GM19452 (cell line): ENCODE results near the gene C2orf74.
"Not testable (repeated sequence)": the region's sequence is repeated elsewhere in the genome, so short reads cannot be mapped to it uniquely, and the experiment has no call there.

Experiments
- ATAC-seq: cut with Tn5 transposase; IDR thresholded peaks from one replicate; pipeline ENCODE4 v1.9.1; 2021; ENCODE audit not compliant: unreplicated experiment

The C2orf74 gene

GRCh38 chr2:61172671-61173070, 10.7 kb downstream of the C2orf74 start:
- ATAC-seq = no peak

GRCh38 chr2:61173116-61173515, 11.1 kb downstream of the C2orf74 start:
- ATAC-seq = no peak

GRCh38 chr2:61175036-61175435, 13.0 kb downstream of the C2orf74 start:
- ATAC-seq = no peak

- peak; percentile 83 for ATAC-seq
Measured at GRCh38 chr2:61176755-61177726, 15.1 kb downstream of the C2orf74 start.

GRCh38 chr2:61177727-61178549, 15.9 kb downstream of the C2orf74 start:
- ATAC-seq = peak; percentile 8

GRCh38 chr2:61178603-61179545, 16.9 kb downstream of the C2orf74 start:
- no peak for ATAC-seq

GRCh38 chr2:61179701-61180639, 18.0 kb downstream of the C2orf74 start:
- no peak for ATAC-seq

- no peak for ATAC-seq
Measured at GRCh38 chr2:61180686-61181085, 18.7 kb downstream of the C2orf74 start.

- ATAC-seq = no peak
Measured at GRCh38 chr2:61181382-61182058, 19.5 kb downstream of the C2orf74 start.

- no peak for ATAC-seq
Measured at GRCh38 chr2:61182059-61182383, 20.0 kb downstream of the C2orf74 start.

GRCh38 chr2:61183795-61184194, 21.8 kb downstream of the C2orf74 start:
- no peak for ATAC-seq

- no peak for ATAC-seq
Measured at GRCh38 chr2:61184263-61184662, 22.3 kb downstream of the C2orf74 start.

GRCh38 chr2:61185231-61185728, 23.3 kb downstream of the C2orf74 start:
- no peak for ATAC-seq

- no peak for ATAC-seq
Measured at GRCh38 chr2:61187085-61187484, 25.1 kb downstream of the C2orf74 start.

- no peak for ATAC-seq
Measured at GRCh38 chr2:61193670-61194561, 31.9 kb downstream of the C2orf74 start.

GRCh38 chr2:61194646-61195045, 32.7 kb downstream of the C2orf74 start:
- ATAC-seq = not testable (repeated sequence)

- no peak for ATAC-seq
Measured at GRCh38 chr2:61196671-61197070, 34.7 kb downstream of the C2orf74 start.

- no peak for ATAC-seq
Measured at GRCh38 chr2:61205132-61205531, 43.1 kb downstream of the C2orf74 start.
